H1 (cell line): ENCODE measurements around the gene SUMF1. TPM values are rescaled to one million over a fixed set of nuclear protein-coding genes. Genes with fewer than 3 reads are reported as not detected.

Source experiments
- CTCF ChIA-PET: fragments of 300-600 bp; sonication (Branson Sonifier 250); formaldehyde crosslinking; loops from one replicate; lab custom pipeline; 2021; ENCODE audit not compliant: partially characterized antibody; lab: Charles Lee
- POLR2A ChIA-PET: fragments of 300-600 bp; sonication (Branson Sonifier 250); formaldehyde crosslinking; loops from one replicate; lab custom pipeline; 2021; ENCODE audit warnings: inconsistent platforms; ENCODE audit not compliant: partially characterized antibody; lab: Charles Lee
- DNase-seq, 2 experiments: peaks; one replicate each; pipeline versions ENCODE4 v3.0.0 to v3.0.0-alpha.2; 2010 to 2022; ENCODE audit warnings: low spot score in 2 of 2, low read depth in 1 of 2, mixed read lengths in 1 of 2
- FAIRE-seq: peaks from 2 replicates; lab custom pipeline; 2011; peaks lifted over from hg19 to GRCh38; lab: Jason Lieb, UNC
- H2AFZ ChIP-seq: 2 replicates; pipeline ENCODE4 v1.8.1; 2012; ENCODE audit warnings: low read length, inconsistent platforms
- H2AK5ac ChIP-seq: 2 replicates; pipeline ENCODE4 v1.6.1; 2013; ENCODE audit warnings: low read depth, low read length
- H2BK120ac ChIP-seq: replicated peaks from 2 replicates; pipeline ENCODE3; 2013; ENCODE audit warnings: low read depth, low read length, inconsistent platforms
- H2BK12ac ChIP-seq: 2 replicates; pipeline ENCODE4 v1.6.1; 2013; ENCODE audit warnings: low read depth, low read length
- H2BK15ac ChIP-seq: 2 replicates; pipeline ENCODE4 v1.6.1; 2013; ENCODE audit warnings: low read length
- H2BK20ac ChIP-seq: 2 replicates; pipeline ENCODE4 v1.6.1; 2013; ENCODE audit warnings: low read length
- H2BK5ac ChIP-seq: 2 replicates; pipeline ENCODE4 v1.6.1; 2013; ENCODE audit warnings: low read depth, low read length
- H3K14ac ChIP-seq: 2 replicates; pipeline ENCODE4 v1.6.1; 2013; ENCODE audit warnings: inconsistent platforms; ENCODE audit not compliant: insufficient read length
- H3K18ac ChIP-seq: 2 replicates; pipeline ENCODE4 v1.6.1; 2013; ENCODE audit warnings: low read length; ENCODE audit errors: extremely low read depth
- H3K23ac ChIP-seq: 2 replicates; pipeline ENCODE4 v1.6.1; 2013; ENCODE audit warnings: inconsistent platforms; ENCODE audit not compliant: insufficient read length
- H3K23me2 ChIP-seq: 2 replicates; pipeline ENCODE4 v1.6.1; 2013; ENCODE audit warnings: low read depth, low read length
- H3K27ac ChIP-seq: 2 replicates; pipeline ENCODE4 v1.6.1; 2011; ENCODE audit warnings: low read depth, low read length, inconsistent platforms
- H3K27me3 ChIP-seq, 4 experiments: replicated peaks in 1 of 4; 1 replicate in 1 of 4; 2 replicates in 3 of 4; pipeline versions ENCODE4 v1.6.1 to v1.8.1; 2011 to 2013; ENCODE audit warnings: low read length in 3 of 4, mild to moderate bottlenecking in 3 of 4, inconsistent platforms in 2 of 4, mixed read lengths in 2 of 4, moderate library complexity in 1 of 4; ENCODE audit not compliant: control insufficient read depth in 3 of 4, insufficient read depth in 3 of 4; ENCODE audit errors: extremely low read depth in 1 of 4
- H3K36me3 ChIP-seq, 4 experiments: 2 replicates each; pipeline versions ENCODE4 v1.6.1 to v1.8.1; 2011 to 2013; ENCODE audit warnings: mild to moderate bottlenecking in 4 of 4, low read length in 3 of 4, moderate library complexity in 2 of 4, control low read depth in 1 of 4, inconsistent platforms in 1 of 4; ENCODE audit not compliant: insufficient read depth in 4 of 4, control insufficient read depth in 2 of 4
- H3K4ac ChIP-seq: replicated peaks from 2 replicates; pipeline ENCODE3; 2013; ENCODE audit warnings: low read length, low read depth, mixed read lengths, inconsistent platforms; ENCODE audit not compliant: insufficient read length
- H3K4me1 ChIP-seq, 4 experiments: replicated peaks in 1 of 4; 1 replicate in 1 of 4; 2 replicates in 3 of 4; pipeline versions ENCODE4 v1.6.1 to v1.8.1; 2011 to 2013; ENCODE audit warnings: low read length in 3 of 4, inconsistent platforms in 2 of 4, mixed read lengths in 1 of 4; ENCODE audit not compliant: insufficient read depth in 4 of 4, control insufficient read depth in 3 of 4
- H3K4me2 ChIP-seq, 2 experiments: 2 replicates each; pipeline versions ENCODE4 v1.6.1 to v1.8.1; 2011 to 2013; ENCODE audit warnings: low read depth in 2 of 2, low read length in 2 of 2, control low read depth in 1 of 2, inconsistent platforms in 1 of 2, mild to moderate bottlenecking in 1 of 2; ENCODE audit not compliant: insufficient read depth in 1 of 2
- H3K4me3 ChIP-seq, 4 experiments: fragments of 200-600, 300-600 bp in 1 of 4; sonication (generic), shearing (Covaris generic), sonication (Bioruptor Twin) in 1 of 4; 2 replicates each; pipeline versions ENCODE4 v1.5.1 to v1.8.1; 2011 to 2016; ENCODE audit warnings: low read length in 4 of 4, low read depth in 3 of 4, control low read depth in 2 of 4, inconsistent platforms in 2 of 4, mild to moderate bottlenecking in 2 of 4, mixed read lengths in 1 of 4, moderate library complexity in 1 of 4; ENCODE audit not compliant: insufficient read depth in 2 of 4; ENCODE audit errors: extremely low read depth in 1 of 4
- H3K56ac ChIP-seq: replicated peaks from 2 replicates; pipeline ENCODE3; 2013; ENCODE audit warnings: low read depth, mild to moderate bottlenecking, mixed read lengths, low read length, inconsistent platforms; ENCODE audit not compliant: insufficient read length
- H3K79me1 ChIP-seq: 2 replicates; pipeline ENCODE4 v1.6.1; 2013; ENCODE audit warnings: low read depth, low read length, control low read depth
- H3K79me2 ChIP-seq, 2 experiments: 2 replicates each; pipeline versions ENCODE4 v1.6.1 to v1.8.1; 2012 to 2013; ENCODE audit warnings: low read length in 2 of 2, mild to moderate bottlenecking in 2 of 2, inconsistent platforms in 1 of 2; ENCODE audit not compliant: insufficient read depth in 2 of 2, control insufficient read depth in 1 of 2
- H3K9ac ChIP-seq, 4 experiments: replicated peaks in 1 of 4; 1 replicate in 1 of 4; 2 replicates in 3 of 4; pipeline versions ENCODE4 v1.6.1 to v1.8.1; 2011 to 2013; ENCODE audit warnings: low read depth in 3 of 4, low read length in 3 of 4, control low read depth in 2 of 4, mild to moderate bottlenecking in 2 of 4, moderate library complexity in 2 of 4, inconsistent platforms in 1 of 4; ENCODE audit errors: extremely low read depth in 1 of 4
- H3K9me3 ChIP-seq, 2 experiments: 2 replicates each; pipeline versions ENCODE4 v1.6.1 to v1.8.1; 2012 to 2013; ENCODE audit warnings: mild to moderate bottlenecking in 2 of 2, moderate library complexity in 2 of 2, control low read depth in 1 of 2, inconsistent platforms in 1 of 2, low read depth in 1 of 2, low read length in 1 of 2, mixed read lengths in 1 of 2; ENCODE audit not compliant: insufficient read depth in 2 of 2
- H4K20me1 ChIP-seq, 2 experiments: replicated peaks in 1 of 2; 2 replicates each; pipeline versions ENCODE3 to v1.8.1; 2011 to 2013; ENCODE audit warnings: inconsistent platforms in 2 of 2, low read length in 2 of 2, mild to moderate bottlenecking in 1 of 2; ENCODE audit not compliant: insufficient read depth in 2 of 2, control insufficient read depth in 1 of 2
- H4K5ac ChIP-seq: 2 replicates; pipeline ENCODE4 v1.6.1; 2013; ENCODE audit warnings: low read length, low read depth, mixed read lengths, inconsistent platforms; ENCODE audit not compliant: insufficient read length
- H4K8ac ChIP-seq: 2 replicates; pipeline ENCODE4 v1.8.0; 2013; ENCODE audit warnings: mild to moderate bottlenecking, moderate library complexity, low read length, inconsistent platforms; ENCODE audit not compliant: insufficient read depth; ENCODE audit errors: extremely low read depth
- H4K91ac ChIP-seq: replicated peaks from 2 replicates; pipeline ENCODE3; 2013; ENCODE audit warnings: low read length, mixed read lengths, inconsistent platforms; ENCODE audit not compliant: insufficient read length
- BRCA1 ChIP-seq: IDR thresholded peaks from 2 replicates; pipeline ENCODE4 v1.6.1; 2012; ENCODE audit warnings: low read depth, low read length, improper control_type of control experiment
- SIX5 ChIP-seq: IDR thresholded peaks from 2 replicates; pipeline ENCODE4 v1.6.1; 2011; ENCODE audit warnings: mild to moderate bottlenecking, low read depth, low read length
- WGBS, 2 experiments: shearing (Covaris generic) in 1 of 2; methylation state at CpG; one replicate each; pipeline versions ENCODE4 v1.1.6 to v1.1.7; 2013 to 2015; ENCODE audit warnings: low lambda C conversion rate in 2 of 2, mixed read lengths in 2 of 2, inconsistent platforms in 1 of 2, low coverage in 1 of 2, missing lambda C conversion rate in 1 of 2; ENCODE audit not compliant: insufficient replicate concordance in 2 of 2, insufficient coverage in 1 of 2, insufficient read length in 1 of 2; ENCODE audit errors: extremely low coverage in 1 of 2, missing lambda C conversion rate in 1 of 2; 5-methylcytosine and 5-hydroxymethylcytosine counted together
- polyA plus RNA-seq, 7 experiments: library from polyadenylated mRNA; depleted of rRNA in 3 of 7; stranded (reverse) in 5 of 7; unstranded in 2 of 7; fragments of >200 nt in 5 of 7; fragments of 200-250 nt in 2 of 7; gene quantifications; 1 replicate in 5 of 7; 2 replicates in 1 of 7; 4 replicates in 1 of 7; pipeline versions ENCODE4 v1.2.1 to v1.2.3, GENCODE V29; 2011 to 2013; ENCODE audit warnings: missing spikeins in 2 of 7, mixed read lengths in 2 of 7
- total RNA-seq: library from RNA; stranded (reverse); fragmentation: NEBNext Ultra II Directional; extraction: Animal tissue kit (Norgen Biotek cat#: 25700); gene quantifications from 2 replicates; pipeline ENCODE4 v1.2.1, GENCODE V29; 2021
- TF ChIP-seq, protein P1 (sequence below), 3 experiments: IDR thresholded peaks; 1 replicate in 2 of 3; 2 replicates in 1 of 3; pipeline versions ENCODE4 v1.5.1 to v1.6.1; 2011; ENCODE audit warnings: low read length in 3 of 3, mild to moderate bottlenecking in 3 of 3, inconsistent platforms in 2 of 3, low read depth in 1 of 3, moderate library complexity in 1 of 3; ENCODE audit not compliant: insufficient read depth in 1 of 3; ENCODE audit errors: control extremely low read depth in 1 of 3

SUMF1 gene
- total and polyA plus RNA-seq, 2 of the 8 experiments (the other 6 are each of a cell fraction or from before 2014, with no cell fraction given), result 12.5 to 15.0 TPM

DNA sequence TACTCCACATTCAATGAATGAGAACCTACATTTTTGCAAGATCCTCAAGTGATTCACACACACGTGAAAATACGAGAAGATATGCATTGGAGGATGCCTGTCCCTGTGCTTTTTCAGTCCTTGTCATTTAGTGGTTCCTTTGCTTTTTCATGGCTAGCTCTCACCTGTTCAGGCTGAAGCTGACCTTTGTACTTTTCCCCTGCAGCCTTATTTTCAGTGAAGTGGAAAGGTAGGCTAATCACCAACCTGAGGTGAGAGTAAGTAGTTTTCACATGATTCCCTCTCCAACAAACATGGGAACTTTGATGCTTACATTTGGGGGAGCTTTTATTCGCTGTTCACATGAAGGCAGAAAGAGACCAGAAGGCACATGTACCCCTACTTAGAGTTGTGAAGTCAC, 34.4 kb upstream of the SUMF1 start:
- Histone ChIP-seq H3K23ac (no peak overlapping the region), H3K4me1 (no peaks in the 10 kb centered on the region), H3K23me2 (no peaks in the 10 kb centered on the region), H3K18ac (no peak overlapping the region), H3K4me3 (no peak overlapping the region), H3K36me3 (no peaks in the 10 kb centered on the region), H2BK5ac (no peak overlapping the region), H4K5ac (no peak overlapping the region), H2BK15ac (no peak overlapping the region), H3K4ac (no peak overlapping the region), H3K9me3 (no peaks in the 10 kb centered on the region), H3K27ac (no peak overlapping the region), H2BK120ac (no peak overlapping the region), H2AFZ (no peak overlapping the region), H4K8ac (no peak overlapping the region), H3K79me2 (no peaks in the 10 kb centered on the region; a peak in 1 of 4 replicates), H3K4me2 (no peak overlapping the region), H4K91ac (no peak overlapping the region), H3K56ac (no peak overlapping the region), H3K27me3 (no peaks in the 10 kb centered on the region), H3K9ac (no peak overlapping the region), H2BK12ac (no peak overlapping the region), H2AK5ac (no peak overlapping the region), H4K20me1 (peaks cover 0 to 2% of the 10 kb centered on the region in 2 experiments), H3K14ac (no peak overlapping the region), H3K79me1 (no peaks in the 10 kb centered on the region), H2BK20ac (no peak overlapping the region)
- no peak for DNase-seq
- TF ChIP-seq, protein P1, sequence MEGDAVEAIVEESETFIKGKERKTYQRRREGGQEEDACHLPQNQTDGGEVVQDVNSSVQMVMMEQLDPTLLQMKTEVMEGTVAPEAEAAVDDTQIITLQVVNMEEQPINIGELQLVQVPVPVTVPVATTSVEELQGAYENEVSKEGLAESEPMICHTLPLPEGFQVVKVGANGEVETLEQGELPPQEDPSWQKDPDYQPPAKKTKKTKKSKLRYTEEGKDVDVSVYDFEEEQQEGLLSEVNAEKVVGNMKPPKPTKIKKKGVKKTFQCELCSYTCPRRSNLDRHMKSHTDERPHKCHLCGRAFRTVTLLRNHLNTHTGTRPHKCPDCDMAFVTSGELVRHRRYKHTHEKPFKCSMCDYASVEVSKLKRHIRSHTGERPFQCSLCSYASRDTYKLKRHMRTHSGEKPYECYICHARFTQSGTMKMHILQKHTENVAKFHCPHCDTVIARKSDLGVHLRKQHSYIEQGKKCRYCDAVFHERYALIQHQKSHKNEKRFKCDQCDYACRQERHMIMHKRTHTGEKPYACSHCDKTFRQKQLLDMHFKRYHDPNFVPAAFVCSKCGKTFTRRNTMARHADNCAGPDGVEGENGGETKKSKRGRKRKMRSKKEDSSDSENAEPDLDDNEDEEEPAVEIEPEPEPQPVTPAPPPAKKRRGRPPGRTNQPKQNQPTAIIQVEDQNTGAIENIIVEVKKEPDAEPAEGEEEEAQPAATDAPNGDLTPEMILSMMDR (IDR thresholded peaks at IDR 0.05; ENCODE audit: control extremely low read depth in 1 of 3, insufficient read depth in 1 of 3, low read depth in 1 of 3, low read length in 3 of 3), result no peak
- TF ChIP-seq SIX5, result no peak
- no peak for TF ChIP-seq BRCA1
- ChIA-PET POLR2A (interaction anchor here (0.6 to 8.6 kb wide), 3 partner anchors 8 to 683 kb away, joined by 3 to 91 read pairs (median 3); partner anchors contain the start of genes ITPR1 and SUMF1), CTCF (interaction anchor here (1.3 to 1.7 kb wide), 2 partner anchors 8 to 151 kb away, joined by 4 read pairs; partner anchors contain the start of gene ITPR1)
- no peak for FAIRE-seq
- WGBS, 2 experiments, result 92% methylated on average over 3 of the region's 3 CpGs; no CpG with 5 or more reads in 1 of the 2 experiments
